H1 (cell line): Measurements from ENCODE around the gene NCEH1. TPM values are rescaled to one million over a fixed set of nuclear protein-coding genes. Genes with fewer than 3 reads are reported as not detected.

Experiments used
- CTCF ChIA-PET: fragments of 300-600 bp; sonication (Branson Sonifier 250); formaldehyde crosslinking; loops from one replicate; lab custom pipeline; 2021; ENCODE audit not compliant: partially characterized antibody; lab: Charles Lee
- POLR2A ChIA-PET: fragments of 300-600 bp; sonication (Branson Sonifier 250); formaldehyde crosslinking; loops from one replicate; lab custom pipeline; 2021; ENCODE audit warnings: inconsistent platforms; ENCODE audit not compliant: partially characterized antibody; lab: Charles Lee
- DNase-seq, 2 experiments: peaks; one replicate each; pipeline versions ENCODE4 v3.0.0 to v3.0.0-alpha.2; 2010 to 2022; ENCODE audit warnings: low spot score in 2 of 2, low read depth in 1 of 2, mixed read lengths in 1 of 2
- FAIRE-seq: peaks from 2 replicates; lab custom pipeline; 2011; peaks lifted over from hg19 to GRCh38; lab: Jason Lieb, UNC
- H2AFZ ChIP-seq: 2 replicates; pipeline ENCODE4 v1.8.1; 2012; ENCODE audit warnings: low read length, inconsistent platforms
- H2AK5ac ChIP-seq: 2 replicates; pipeline ENCODE4 v1.6.1; 2013; ENCODE audit warnings: low read depth, low read length
- H2BK120ac ChIP-seq: replicated peaks from 2 replicates; pipeline ENCODE3; 2013; ENCODE audit warnings: low read depth, low read length, inconsistent platforms
- H2BK12ac ChIP-seq: 2 replicates; pipeline ENCODE4 v1.6.1; 2013; ENCODE audit warnings: low read depth, low read length
- H2BK15ac ChIP-seq: 2 replicates; pipeline ENCODE4 v1.6.1; 2013; ENCODE audit warnings: low read length
- H2BK20ac ChIP-seq: 2 replicates; pipeline ENCODE4 v1.6.1; 2013; ENCODE audit warnings: low read length
- H2BK5ac ChIP-seq: 2 replicates; pipeline ENCODE4 v1.6.1; 2013; ENCODE audit warnings: low read depth, low read length
- H3K14ac ChIP-seq: 2 replicates; pipeline ENCODE4 v1.6.1; 2013; ENCODE audit warnings: inconsistent platforms; ENCODE audit not compliant: insufficient read length
- H3K18ac ChIP-seq: 2 replicates; pipeline ENCODE4 v1.6.1; 2013; ENCODE audit warnings: low read length; ENCODE audit errors: extremely low read depth
- H3K23ac ChIP-seq: 2 replicates; pipeline ENCODE4 v1.6.1; 2013; ENCODE audit warnings: inconsistent platforms; ENCODE audit not compliant: insufficient read length
- H3K23me2 ChIP-seq: 2 replicates; pipeline ENCODE4 v1.6.1; 2013; ENCODE audit warnings: low read depth, low read length
- H3K27ac ChIP-seq: 2 replicates; pipeline ENCODE4 v1.6.1; 2011; ENCODE audit warnings: low read depth, low read length, inconsistent platforms
- H3K27me3 ChIP-seq, 4 experiments: replicated peaks in 1 of 4; 1 replicate in 1 of 4; 2 replicates in 3 of 4; pipeline versions ENCODE4 v1.6.1 to v1.8.1; 2011 to 2013; ENCODE audit warnings: low read length in 3 of 4, mild to moderate bottlenecking in 3 of 4, inconsistent platforms in 2 of 4, mixed read lengths in 2 of 4, moderate library complexity in 1 of 4; ENCODE audit not compliant: control insufficient read depth in 3 of 4, insufficient read depth in 3 of 4; ENCODE audit errors: extremely low read depth in 1 of 4
- H3K36me3 ChIP-seq, 4 experiments: 2 replicates each; pipeline versions ENCODE4 v1.6.1 to v1.8.1; 2011 to 2013; ENCODE audit warnings: mild to moderate bottlenecking in 4 of 4, low read length in 3 of 4, moderate library complexity in 2 of 4, control low read depth in 1 of 4, inconsistent platforms in 1 of 4; ENCODE audit not compliant: insufficient read depth in 4 of 4, control insufficient read depth in 2 of 4
- H3K4ac ChIP-seq: replicated peaks from 2 replicates; pipeline ENCODE3; 2013; ENCODE audit warnings: low read length, low read depth, mixed read lengths, inconsistent platforms; ENCODE audit not compliant: insufficient read length
- H3K4me1 ChIP-seq, 4 experiments: replicated peaks in 1 of 4; 1 replicate in 1 of 4; 2 replicates in 3 of 4; pipeline versions ENCODE4 v1.6.1 to v1.8.1; 2011 to 2013; ENCODE audit warnings: low read length in 3 of 4, inconsistent platforms in 2 of 4, mixed read lengths in 1 of 4; ENCODE audit not compliant: insufficient read depth in 4 of 4, control insufficient read depth in 3 of 4
- H3K4me2 ChIP-seq, 2 experiments: 2 replicates each; pipeline versions ENCODE4 v1.6.1 to v1.8.1; 2011 to 2013; ENCODE audit warnings: low read depth in 2 of 2, low read length in 2 of 2, control low read depth in 1 of 2, inconsistent platforms in 1 of 2, mild to moderate bottlenecking in 1 of 2; ENCODE audit not compliant: insufficient read depth in 1 of 2
- H3K4me3 ChIP-seq, 4 experiments: fragments of 200-600, 300-600 bp in 1 of 4; sonication (generic), shearing (Covaris generic), sonication (Bioruptor Twin) in 1 of 4; 2 replicates each; pipeline versions ENCODE4 v1.5.1 to v1.8.1; 2011 to 2016; ENCODE audit warnings: low read length in 4 of 4, low read depth in 3 of 4, control low read depth in 2 of 4, inconsistent platforms in 2 of 4, mild to moderate bottlenecking in 2 of 4, mixed read lengths in 1 of 4, moderate library complexity in 1 of 4; ENCODE audit not compliant: insufficient read depth in 2 of 4; ENCODE audit errors: extremely low read depth in 1 of 4
- H3K56ac ChIP-seq: replicated peaks from 2 replicates; pipeline ENCODE3; 2013; ENCODE audit warnings: low read depth, mild to moderate bottlenecking, mixed read lengths, low read length, inconsistent platforms; ENCODE audit not compliant: insufficient read length
- H3K79me1 ChIP-seq: 2 replicates; pipeline ENCODE4 v1.6.1; 2013; ENCODE audit warnings: low read depth, low read length, control low read depth
- H3K79me2 ChIP-seq, 2 experiments: 2 replicates each; pipeline versions ENCODE4 v1.6.1 to v1.8.1; 2012 to 2013; ENCODE audit warnings: low read length in 2 of 2, mild to moderate bottlenecking in 2 of 2, inconsistent platforms in 1 of 2; ENCODE audit not compliant: insufficient read depth in 2 of 2, control insufficient read depth in 1 of 2
- H3K9ac ChIP-seq, 4 experiments: replicated peaks in 1 of 4; 1 replicate in 1 of 4; 2 replicates in 3 of 4; pipeline versions ENCODE4 v1.6.1 to v1.8.1; 2011 to 2013; ENCODE audit warnings: low read depth in 3 of 4, low read length in 3 of 4, control low read depth in 2 of 4, mild to moderate bottlenecking in 2 of 4, moderate library complexity in 2 of 4, inconsistent platforms in 1 of 4; ENCODE audit errors: extremely low read depth in 1 of 4
- H3K9me3 ChIP-seq, 2 experiments: 2 replicates each; pipeline versions ENCODE4 v1.6.1 to v1.8.1; 2012 to 2013; ENCODE audit warnings: mild to moderate bottlenecking in 2 of 2, moderate library complexity in 2 of 2, control low read depth in 1 of 2, inconsistent platforms in 1 of 2, low read depth in 1 of 2, low read length in 1 of 2, mixed read lengths in 1 of 2; ENCODE audit not compliant: insufficient read depth in 2 of 2
- H4K20me1 ChIP-seq, 2 experiments: replicated peaks in 1 of 2; 2 replicates each; pipeline versions ENCODE3 to v1.8.1; 2011 to 2013; ENCODE audit warnings: inconsistent platforms in 2 of 2, low read length in 2 of 2, mild to moderate bottlenecking in 1 of 2; ENCODE audit not compliant: insufficient read depth in 2 of 2, control insufficient read depth in 1 of 2
- H4K5ac ChIP-seq: 2 replicates; pipeline ENCODE4 v1.6.1; 2013; ENCODE audit warnings: low read length, low read depth, mixed read lengths, inconsistent platforms; ENCODE audit not compliant: insufficient read length
- H4K8ac ChIP-seq: 2 replicates; pipeline ENCODE4 v1.8.0; 2013; ENCODE audit warnings: mild to moderate bottlenecking, moderate library complexity, low read length, inconsistent platforms; ENCODE audit not compliant: insufficient read depth; ENCODE audit errors: extremely low read depth
- H4K91ac ChIP-seq: replicated peaks from 2 replicates; pipeline ENCODE3; 2013; ENCODE audit warnings: low read length, mixed read lengths, inconsistent platforms; ENCODE audit not compliant: insufficient read length
- BCL11A ChIP-seq, 2 experiments: IDR thresholded peaks; one replicate each; pipeline ENCODE4 v1.6.1; 2011; ENCODE audit warnings: low read depth in 2 of 2, low read length in 2 of 2, mild to moderate bottlenecking in 2 of 2
- CEBPB ChIP-seq: IDR thresholded peaks from 2 replicates; pipeline ENCODE4 v1.6.1; 2012; ENCODE audit warnings: low read depth, low read length
- JUN ChIP-seq: IDR thresholded peaks from 2 replicates; pipeline ENCODE4 v1.6.1; 2011; ENCODE audit warnings: low read depth, mild to moderate bottlenecking, improper control_type of control experiment, low read length
- JUND ChIP-seq: IDR thresholded peaks from 2 replicates; pipeline ENCODE4 v1.6.1; 2011; ENCODE audit warnings: mild to moderate bottlenecking, improper control_type of control experiment, low read length
- RFX5 ChIP-seq: IDR thresholded peaks from 2 replicates; pipeline ENCODE4 v1.6.1; 2011; ENCODE audit warnings: low read depth, low read length, improper control_type of control experiment, borderline replicate concordance
- RXRA ChIP-seq: IDR thresholded peaks from 2 replicates; pipeline ENCODE4 v1.6.1; 2011; ENCODE audit warnings: low read depth, mild to moderate bottlenecking, low read length, moderate library complexity; ENCODE audit not compliant: insufficient read depth
- TCF12 ChIP-seq: IDR thresholded peaks from 2 replicates; pipeline ENCODE4 v1.6.1; 2011; ENCODE audit warnings: low read depth, mild to moderate bottlenecking, low read length
- ZNF274 ChIP-seq: IDR thresholded peaks from 2 replicates; pipeline ENCODE4 v1.7.0; 2012; ENCODE audit warnings: low read length, borderline replicate concordance; ENCODE audit errors: extremely low read depth
- WGBS, 2 experiments: shearing (Covaris generic) in 1 of 2; methylation state at CpG; one replicate each; pipeline versions ENCODE4 v1.1.6 to v1.1.7; 2013 to 2015; ENCODE audit warnings: low lambda C conversion rate in 2 of 2, mixed read lengths in 2 of 2, inconsistent platforms in 1 of 2, low coverage in 1 of 2, missing lambda C conversion rate in 1 of 2; ENCODE audit not compliant: insufficient replicate concordance in 2 of 2, insufficient coverage in 1 of 2, insufficient read length in 1 of 2; ENCODE audit errors: extremely low coverage in 1 of 2, missing lambda C conversion rate in 1 of 2; 5-methylcytosine and 5-hydroxymethylcytosine counted together
- polyA plus RNA-seq, 7 experiments: library from polyadenylated mRNA; depleted of rRNA in 3 of 7; stranded (reverse) in 5 of 7; unstranded in 2 of 7; fragments of >200 nt in 5 of 7; fragments of 200-250 nt in 2 of 7; gene quantifications; 1 replicate in 5 of 7; 2 replicates in 1 of 7; 4 replicates in 1 of 7; pipeline versions ENCODE4 v1.2.1 to v1.2.3, GENCODE V29; 2011 to 2013; ENCODE audit warnings: missing spikeins in 2 of 7, mixed read lengths in 2 of 7
- total RNA-seq: library from RNA; stranded (reverse); fragmentation: NEBNext Ultra II Directional; extraction: Animal tissue kit (Norgen Biotek cat#: 25700); gene quantifications from 2 replicates; pipeline ENCODE4 v1.2.1, GENCODE V29; 2021

The NCEH1 gene
- total and polyA plus RNA-seq, 2 of the 8 experiments (the other 6 are each of a cell fraction or from before 2014, with no cell fraction given), result 2.2 to 6.4 TPM

GRCh38 chr3:172688588-172688987, 22.3 kb downstream of the NCEH1 start:
- TF ChIP-seq RXRA, result no peak
- TF ChIP-seq CEBPB, result no peak
- TF ChIP-seq ZNF274, result no peak
- no peak for TF ChIP-seq TCF12
- TF ChIP-seq BCL11A (IDR thresholded peaks at IDR 0.05; ENCODE audit: low read depth in 2 of 2, low read length in 2 of 2), result no peak
- no peak for TF ChIP-seq JUND
- TF ChIP-seq JUN, result no peak
- TF ChIP-seq RFX5, result no peak
- ChIA-PET CTCF (interaction anchor here (0.7 to 1.3 kb wide), 3 partner anchors 13 to 19 kb away, joined by 3 to 4 read pairs (median 3); no protein-coding TSS in a partner anchor), POLR2A (no interaction called here)
- Histone ChIP-seq H3K36me3 (no peaks in the 10 kb centered on the region), H3K9ac (no peak overlapping the region), H2AFZ (no peak overlapping the region), H3K4ac (no peak overlapping the region), H3K27ac (no peak overlapping the region), H3K79me1 (no peaks in the 10 kb centered on the region), H2BK120ac (no peak overlapping the region), H3K23ac (no peak overlapping the region), H3K14ac (no peak overlapping the region), H2BK12ac (no peak overlapping the region), H2BK15ac (no peak overlapping the region), H3K9me3 (no peaks in the 10 kb centered on the region), H2AK5ac (no peak overlapping the region), H4K5ac (no peak overlapping the region), H3K79me2 (no peaks in the 10 kb centered on the region), H3K23me2 (no peaks in the 10 kb centered on the region), H3K4me3 (no peak overlapping the region), H4K8ac (no peak overlapping the region), H3K18ac (no peak overlapping the region), H3K4me2 (no peak overlapping the region), H3K27me3 (no peaks in the 10 kb centered on the region), H3K56ac (no peak overlapping the region), H2BK20ac (no peak overlapping the region), H3K4me1 (peaks cover 0 to 10% (median 0%) of the 10 kb centered on the region in 4 experiments; a peak in 1 of 7 replicates), H2BK5ac (no peak overlapping the region), H4K91ac (no peak overlapping the region), H4K20me1 (no peaks in the 10 kb centered on the region)
- DNase-seq, result no peak
- 87% methylated on average over 4 of the region's 4 CpGs; no CpG with 5 or more reads in 1 of the 2 experiments for WGBS, 2 experiments
- FAIRE-seq, result no peak
